HCT116 (cell line): ENCODE measurements around the gene GPR3.

Source experiments
- CEBPB ChIP-seq: IDR thresholded peaks from 2 replicates; pipeline ENCODE4 v1.6.1; 2012; ENCODE audit warnings: low read depth
- CTCF ChIP-seq, 3 experiments: fragments of 200-600 bp in 1 of 3; sonication (generic) in 1 of 3; IDR thresholded peaks in 2 of 3; conservative IDR thresholded peaks in 1 of 3; 2 replicates each; pipeline ENCODE4 v1.5.1; 2012 to 2017; ENCODE audit warnings: low read depth in 2 of 3, low read length in 2 of 3, antibody characterized with exemption in 1 of 3, borderline replicate concordance in 1 of 3, control low read depth in 1 of 3, mild to moderate bottlenecking in 1 of 3, mixed read lengths in 1 of 3, mixed run types in 1 of 3, moderate library complexity in 1 of 3; ENCODE audit not compliant: insufficient read depth in 1 of 3
- EGR1 ChIP-seq: IDR thresholded peaks from 2 replicates; pipeline ENCODE4 v1.6.1; 2012; ENCODE audit warnings: low read depth
- EZH2phosphoT487 ChIP-seq: fragments of 200-600 bp; IDR thresholded peaks from 2 replicates; pipeline ENCODE4 v1.6.1; 2018; ENCODE audit warnings: antibody characterized with exemption, borderline replicate concordance
- JUND ChIP-seq: IDR thresholded peaks from 2 replicates; pipeline ENCODE4 v1.6.1; 2012
- POLR2A ChIP-seq: IDR thresholded peaks from 2 replicates; pipeline ENCODE4 v1.7.0; 2011; ENCODE audit warnings: borderline replicate concordance; ENCODE audit not compliant: insufficient read depth, insufficient read length; ENCODE audit errors: extremely low read depth
- RAD21 ChIP-seq: IDR thresholded peaks from 2 replicates; pipeline ENCODE4 v1.6.1; 2012; ENCODE audit warnings: low read depth, mild to moderate bottlenecking
- SP1 ChIP-seq: IDR thresholded peaks from 2 replicates; pipeline ENCODE4 v1.6.1; 2012; ENCODE audit warnings: low read depth
- ZFX ChIP-seq: fragments of 450-650 bp; IDR thresholded peaks from 2 replicates; pipeline ENCODE4 v1.6.1; 2017
- ZNF274 ChIP-seq: fragments of 200-500 bp; sonication (Bioruptor generic); IDR thresholded peaks from 2 replicates; pipeline ENCODE4 v1.6.1; 2014; ENCODE audit warnings: mild to moderate bottlenecking, low read depth, low read length, inconsistent platforms
- TF ChIP-seq, protein P1 (sequence below): IDR thresholded peaks from 2 replicates; pipeline ENCODE4 v1.6.1; 2012; ENCODE audit warnings: low read depth
- TF ChIP-seq, protein P2 (sequence below): IDR thresholded peaks from 2 replicates; pipeline ENCODE4 v1.6.1; 2012

- TF ChIP-seq CEBPB: no peak
- TF ChIP-seq CTCF (IDR thresholded peaks at IDR 0.05 in 2 of 3, conservative IDR thresholded peaks at IDR 0.05 in 1 of 3; ENCODE audit: borderline replicate concordance in 1 of 3, insufficient read depth in 1 of 3, low read depth in 2 of 3, low read length in 2 of 3): no peak
- TF ChIP-seq ZNF274: no peak
- no peak for TF ChIP-seq POLR2A
- TF ChIP-seq, protein P1, sequence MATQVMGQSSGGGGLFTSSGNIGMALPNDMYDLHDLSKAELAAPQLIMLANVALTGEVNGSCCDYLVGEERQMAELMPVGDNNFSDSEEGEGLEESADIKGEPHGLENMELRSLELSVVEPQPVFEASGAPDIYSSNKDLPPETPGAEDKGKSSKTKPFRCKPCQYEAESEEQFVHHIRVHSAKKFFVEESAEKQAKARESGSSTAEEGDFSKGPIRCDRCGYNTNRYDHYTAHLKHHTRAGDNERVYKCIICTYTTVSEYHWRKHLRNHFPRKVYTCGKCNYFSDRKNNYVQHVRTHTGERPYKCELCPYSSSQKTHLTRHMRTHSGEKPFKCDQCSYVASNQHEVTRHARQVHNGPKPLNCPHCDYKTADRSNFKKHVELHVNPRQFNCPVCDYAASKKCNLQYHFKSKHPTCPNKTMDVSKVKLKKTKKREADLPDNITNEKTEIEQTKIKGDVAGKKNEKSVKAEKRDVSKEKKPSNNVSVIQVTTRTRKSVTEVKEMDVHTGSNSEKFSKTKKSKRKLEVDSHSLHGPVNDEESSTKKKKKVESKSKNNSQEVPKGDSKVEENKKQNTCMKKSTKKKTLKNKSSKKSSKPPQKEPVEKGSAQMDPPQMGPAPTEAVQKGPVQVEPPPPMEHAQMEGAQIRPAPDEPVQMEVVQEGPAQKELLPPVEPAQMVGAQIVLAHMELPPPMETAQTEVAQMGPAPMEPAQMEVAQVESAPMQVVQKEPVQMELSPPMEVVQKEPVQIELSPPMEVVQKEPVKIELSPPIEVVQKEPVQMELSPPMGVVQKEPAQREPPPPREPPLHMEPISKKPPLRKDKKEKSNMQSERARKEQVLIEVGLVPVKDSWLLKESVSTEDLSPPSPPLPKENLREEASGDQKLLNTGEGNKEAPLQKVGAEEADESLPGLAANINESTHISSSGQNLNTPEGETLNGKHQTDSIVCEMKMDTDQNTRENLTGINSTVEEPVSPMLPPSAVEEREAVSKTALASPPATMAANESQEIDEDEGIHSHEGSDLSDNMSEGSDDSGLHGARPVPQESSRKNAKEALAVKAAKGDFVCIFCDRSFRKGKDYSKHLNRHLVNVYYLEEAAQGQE: no peak
- no peak for TF ChIP-seq EGR1
- TF ChIP-seq EZH2phosphoT487: no peak
- TF ChIP-seq, protein P2, sequence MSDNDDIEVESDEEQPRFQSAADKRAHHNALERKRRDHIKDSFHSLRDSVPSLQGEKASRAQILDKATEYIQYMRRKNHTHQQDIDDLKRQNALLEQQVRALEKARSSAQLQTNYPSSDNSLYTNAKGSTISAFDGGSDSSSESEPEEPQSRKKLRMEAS: no peak
- TF ChIP-seq SP1: no peak
- no peak for TF ChIP-seq ZFX
- TF ChIP-seq RAD21: no peak
- no peak for TF ChIP-seq JUND
Observed at GRCh38 chr1:27409669-27410068, 17.2 kb downstream of the GPR3 start.
